Osteoblast (primary cell): ENCODE data around the gene RBM45. TPM values are rescaled to one million over a fixed set of nuclear protein-coding genes. Genes with fewer than 3 reads are reported as not detected.

Experiments
- DNase-seq: peaks from one replicate; pipeline ENCODE4 v3.0.0; 2011; ENCODE audit warnings: low spot score, mixed read lengths; ENCODE audit not compliant: insufficient read length; ENCODE audit errors: missing footprints
- H2AFZ ChIP-seq: 2 replicates; pipeline ENCODE4 v1.6.0; 2011; ENCODE audit warnings: mild to moderate bottlenecking, low read length
- H3K27ac ChIP-seq: 2 replicates; pipeline ENCODE4 v1.5.1; 2011; ENCODE audit warnings: mild to moderate bottlenecking, low read depth, low read length, moderate library complexity
- H3K27me3 ChIP-seq: 2 replicates; pipeline ENCODE4 v1.6.0; 2012; ENCODE audit warnings: mild to moderate bottlenecking, control low read depth, inconsistent platforms, low read length, moderate library complexity; ENCODE audit not compliant: insufficient read depth
- H3K36me3 ChIP-seq: 2 replicates; pipeline ENCODE4 v1.5.1; 2011; ENCODE audit warnings: mild to moderate bottlenecking, low read length, control low read depth, moderate library complexity; ENCODE audit not compliant: insufficient read depth
- H3K4me1 ChIP-seq: 2 replicates; pipeline ENCODE4 v1.5.1; 2011; ENCODE audit warnings: mild to moderate bottlenecking, low read length, control low read depth, moderate library complexity; ENCODE audit not compliant: insufficient read depth
- H3K4me2 ChIP-seq: 2 replicates; pipeline ENCODE4 v1.6.0; 2011; ENCODE audit warnings: mild to moderate bottlenecking, low read length; ENCODE audit not compliant: insufficient read depth
- H3K4me3 ChIP-seq: fragments of 200-600 bp; sonication (generic); 3 replicates; pipeline ENCODE4 v1.5.1; 2012; ENCODE audit warnings: mild to moderate bottlenecking, low read length, inconsistent platforms; ENCODE audit not compliant: insufficient read depth
- H3K79me2 ChIP-seq: 2 replicates; pipeline ENCODE4 v1.6.0; 2012; ENCODE audit warnings: mild to moderate bottlenecking, low read length, control low read depth, inconsistent platforms; ENCODE audit not compliant: insufficient read depth
- H3K9me3 ChIP-seq: 2 replicates; pipeline ENCODE4 v1.5.1; 2011; ENCODE audit warnings: low read depth, low read length, control low read depth
- H4K20me1 ChIP-seq: 2 replicates; pipeline ENCODE4 v1.6.0; 2012; ENCODE audit warnings: mild to moderate bottlenecking, low read length, control low read depth; ENCODE audit not compliant: insufficient read depth
- total RNA-seq: library from RNA; depleted of rRNA; stranded (reverse); fragments of >200 nt; gene quantifications from 2 replicates; pipeline ENCODE4 v1.2.3, GENCODE V29; 2012
- TF ChIP-seq, protein P1 (sequence below): IDR thresholded peaks from 2 replicates; pipeline ENCODE4 v1.5.1; 2011; ENCODE audit warnings: mild to moderate bottlenecking, low read depth, low read length, moderate library complexity; ENCODE audit errors: extremely low read depth

The RBM45 gene
- total RNA-seq, 1 donor = 19.9 TPM

DNA sequence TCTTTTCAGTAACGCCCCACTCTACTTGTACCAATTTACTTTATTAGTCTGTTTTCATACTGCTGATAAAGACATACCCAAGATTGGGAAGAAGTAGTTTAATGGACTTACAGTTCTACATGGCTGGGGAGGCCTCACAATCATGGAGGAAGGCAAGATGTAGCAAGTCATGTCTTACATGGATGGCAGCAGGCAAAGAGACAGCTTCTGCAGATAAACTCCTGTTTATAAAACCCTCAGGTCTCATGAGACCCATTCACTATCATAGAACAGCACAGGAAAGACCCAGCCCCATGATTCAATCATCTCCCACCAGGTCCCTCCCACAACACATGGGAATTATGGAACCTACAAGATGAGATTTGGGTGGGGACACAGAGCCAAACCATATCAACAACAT is 43.3 kb downstream of the RBM45 start:
- Histone ChIP-seq H3K79me2 (no peaks in the 10 kb centered on the region), H3K4me3 (no peak overlapping the region), H4K20me1 (no peaks in the 10 kb centered on the region), H3K9me3 (no peaks in the 10 kb centered on the region), H3K4me1 (no peaks in the 10 kb centered on the region), H3K27me3 (no peaks in the 10 kb centered on the region), H2AFZ (no peak overlapping the region), H3K36me3 (no peaks in the 10 kb centered on the region), H3K27ac (no peak overlapping the region), H3K4me2 (no peak overlapping the region)
- no peak for DNase-seq
- TF ChIP-seq, protein P1, sequence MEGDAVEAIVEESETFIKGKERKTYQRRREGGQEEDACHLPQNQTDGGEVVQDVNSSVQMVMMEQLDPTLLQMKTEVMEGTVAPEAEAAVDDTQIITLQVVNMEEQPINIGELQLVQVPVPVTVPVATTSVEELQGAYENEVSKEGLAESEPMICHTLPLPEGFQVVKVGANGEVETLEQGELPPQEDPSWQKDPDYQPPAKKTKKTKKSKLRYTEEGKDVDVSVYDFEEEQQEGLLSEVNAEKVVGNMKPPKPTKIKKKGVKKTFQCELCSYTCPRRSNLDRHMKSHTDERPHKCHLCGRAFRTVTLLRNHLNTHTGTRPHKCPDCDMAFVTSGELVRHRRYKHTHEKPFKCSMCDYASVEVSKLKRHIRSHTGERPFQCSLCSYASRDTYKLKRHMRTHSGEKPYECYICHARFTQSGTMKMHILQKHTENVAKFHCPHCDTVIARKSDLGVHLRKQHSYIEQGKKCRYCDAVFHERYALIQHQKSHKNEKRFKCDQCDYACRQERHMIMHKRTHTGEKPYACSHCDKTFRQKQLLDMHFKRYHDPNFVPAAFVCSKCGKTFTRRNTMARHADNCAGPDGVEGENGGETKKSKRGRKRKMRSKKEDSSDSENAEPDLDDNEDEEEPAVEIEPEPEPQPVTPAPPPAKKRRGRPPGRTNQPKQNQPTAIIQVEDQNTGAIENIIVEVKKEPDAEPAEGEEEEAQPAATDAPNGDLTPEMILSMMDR = no peak

GRCh38 chr2:178157574-178157973 is 45.3 kb downstream of the RBM45 start:
- Histone ChIP-seq H4K20me1 (no peaks in the 10 kb centered on the region), H3K4me1 (no peaks in the 10 kb centered on the region), H3K27ac (no peak overlapping the region), H2AFZ (no peak overlapping the region), H3K79me2 (no peaks in the 10 kb centered on the region), H3K9me3 (no peaks in the 10 kb centered on the region), H3K4me2 (no peak overlapping the region), H3K27me3 (no peaks in the 10 kb centered on the region), H3K4me3 (no peak overlapping the region), H3K36me3 (no peaks in the 10 kb centered on the region)
- TF ChIP-seq, protein P1 = no peak
- DNase-seq = no peak

DNA sequence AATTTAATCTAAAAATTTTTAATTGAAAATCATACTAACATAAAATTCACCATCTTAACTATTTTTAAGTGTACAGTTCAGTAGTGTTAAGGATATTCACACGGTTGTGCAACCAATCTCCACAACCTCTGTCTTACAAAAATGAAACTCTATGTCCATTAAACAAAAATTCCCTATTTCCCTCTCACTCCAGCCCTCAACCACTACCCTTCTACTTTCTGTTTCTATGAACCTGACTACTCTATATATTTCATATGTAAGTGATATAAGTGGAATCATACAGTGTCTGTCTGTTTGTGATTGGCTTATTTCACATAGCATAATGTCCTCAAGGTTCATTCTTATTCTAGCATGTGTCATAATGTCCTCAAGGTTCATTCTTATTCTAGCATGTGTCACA is 47.7 kb downstream of the RBM45 start:
- H3K27me3 ChIP-seq = no peaks in the 10 kb centered on the region
- H2AFZ ChIP-seq = no peak overlapping the region
- no peaks in the 10 kb centered on the region for H3K36me3 ChIP-seq
- no peak overlapping the region for H3K27ac ChIP-seq
- no peaks in the 10 kb centered on the region for H3K9me3 ChIP-seq
- TF ChIP-seq, protein P1 = no peak
- H3K4me3 ChIP-seq = no peak overlapping the region
- no peak for DNase-seq
- no peak overlapping the region for H3K4me2 ChIP-seq
- peaks cover 5% of the 10 kb centered on the region for H3K4me1 ChIP-seq
- no peaks in the 10 kb centered on the region for H4K20me1 ChIP-seq
- no peaks in the 10 kb centered on the region for H3K79me2 ChIP-seq

GRCh38 chr2:178160601-178161000 is 48.4 kb downstream of the RBM45 start:
- Histone ChIP-seq H3K79me2 (no peaks in the 10 kb centered on the region), H3K27me3 (no peaks in the 10 kb centered on the region), H3K36me3 (no peaks in the 10 kb centered on the region), H3K27ac (no peak overlapping the region), H4K20me1 (no peaks in the 10 kb centered on the region), H3K4me3 (no peak overlapping the region), H3K4me1 (peaks cover 5% of the 10 kb centered on the region), H3K9me3 (no peaks in the 10 kb centered on the region), H3K4me2 (no peak overlapping the region), H2AFZ (no peak overlapping the region)
- TF ChIP-seq, protein P1 = no peak
- no peak for DNase-seq
